Activated CD4-positive, alpha-beta T cell treated with anti-CD3 and anti-CD28 coated beads, Interleukin-10, Interleukin-2, amounts not matched to agents 100 ng/mL and 50 ng/mL, durations not matched to agents 16 hours and 8 hours (primary cell): ENCODE measurements around the gene ICAM5.

Experiments used
- DNase-seq: peaks from one replicate; pipeline ENCODE4 v3.0.0-alpha.2; 2020

Gene ICAM5

DNA sequence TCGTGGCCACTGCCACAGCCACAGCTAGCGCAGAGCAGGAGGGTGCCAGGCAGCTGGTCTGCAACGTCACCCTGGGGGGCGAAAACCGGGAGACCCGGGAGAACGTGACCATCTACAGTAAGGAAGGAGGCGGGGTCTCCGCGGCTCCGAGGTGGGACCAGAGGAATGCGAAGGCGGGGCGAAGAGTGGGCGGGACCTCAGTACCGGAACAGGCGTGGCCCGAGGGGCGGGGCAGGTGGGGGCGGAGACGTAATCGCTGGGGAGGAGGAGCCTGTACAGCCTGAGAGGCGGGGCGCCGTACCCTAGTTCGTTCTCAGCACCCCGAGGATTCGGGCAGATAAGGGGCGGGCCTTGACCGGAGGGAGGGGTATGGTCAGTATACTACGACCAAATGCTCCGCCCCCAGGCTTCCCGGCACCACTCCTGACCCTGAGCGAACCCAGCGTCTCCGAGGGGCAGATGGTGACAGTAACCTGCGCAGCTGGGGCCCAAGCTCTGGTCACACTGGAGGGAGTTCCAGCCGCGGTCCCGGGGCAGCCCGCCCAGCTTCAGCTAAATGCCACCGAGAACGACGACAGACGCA is 2.5 kb downstream of the ICAM5 start:
- peak; percentile 84 for DNase-seq

DNA sequence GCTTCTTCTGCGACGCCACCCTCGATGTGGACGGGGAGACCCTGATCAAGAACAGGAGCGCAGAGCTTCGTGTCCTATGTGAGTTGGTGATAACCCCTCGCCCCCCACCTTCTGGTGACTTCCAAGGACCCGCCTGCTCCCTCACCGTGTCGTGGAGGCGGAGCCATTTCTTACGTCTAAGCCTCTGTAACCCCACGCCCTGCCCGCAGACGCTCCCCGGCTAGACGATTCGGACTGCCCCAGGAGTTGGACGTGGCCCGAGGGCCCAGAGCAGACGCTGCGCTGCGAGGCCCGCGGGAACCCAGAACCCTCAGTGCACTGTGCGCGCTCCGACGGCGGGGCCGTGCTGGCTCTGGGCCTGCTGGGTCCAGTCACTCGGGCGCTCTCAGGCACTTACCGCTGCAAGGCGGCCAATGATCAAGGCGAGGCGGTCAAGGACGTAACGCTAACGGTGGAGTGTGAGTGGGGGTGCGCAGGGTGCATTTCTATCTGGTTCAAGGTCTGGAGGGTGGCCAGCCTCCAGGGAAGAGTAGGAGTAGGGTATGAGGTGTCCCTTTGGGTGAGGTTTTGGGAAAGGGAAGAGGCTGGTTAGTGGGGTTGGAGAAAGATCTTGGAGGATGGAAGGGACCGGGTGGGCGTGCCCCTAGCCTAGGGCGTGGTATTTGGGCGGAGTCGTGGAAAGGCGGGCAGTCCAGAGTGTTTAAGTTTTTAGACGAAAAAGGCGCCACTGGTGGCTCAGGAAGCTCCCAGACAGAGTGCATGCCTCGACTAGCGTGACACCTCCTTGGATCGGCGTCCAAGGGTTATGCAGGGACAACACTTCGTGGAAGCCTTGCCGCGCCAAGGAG is 3.3 kb downstream of the ICAM5 start:
- no peak for DNase-seq

DNA sequence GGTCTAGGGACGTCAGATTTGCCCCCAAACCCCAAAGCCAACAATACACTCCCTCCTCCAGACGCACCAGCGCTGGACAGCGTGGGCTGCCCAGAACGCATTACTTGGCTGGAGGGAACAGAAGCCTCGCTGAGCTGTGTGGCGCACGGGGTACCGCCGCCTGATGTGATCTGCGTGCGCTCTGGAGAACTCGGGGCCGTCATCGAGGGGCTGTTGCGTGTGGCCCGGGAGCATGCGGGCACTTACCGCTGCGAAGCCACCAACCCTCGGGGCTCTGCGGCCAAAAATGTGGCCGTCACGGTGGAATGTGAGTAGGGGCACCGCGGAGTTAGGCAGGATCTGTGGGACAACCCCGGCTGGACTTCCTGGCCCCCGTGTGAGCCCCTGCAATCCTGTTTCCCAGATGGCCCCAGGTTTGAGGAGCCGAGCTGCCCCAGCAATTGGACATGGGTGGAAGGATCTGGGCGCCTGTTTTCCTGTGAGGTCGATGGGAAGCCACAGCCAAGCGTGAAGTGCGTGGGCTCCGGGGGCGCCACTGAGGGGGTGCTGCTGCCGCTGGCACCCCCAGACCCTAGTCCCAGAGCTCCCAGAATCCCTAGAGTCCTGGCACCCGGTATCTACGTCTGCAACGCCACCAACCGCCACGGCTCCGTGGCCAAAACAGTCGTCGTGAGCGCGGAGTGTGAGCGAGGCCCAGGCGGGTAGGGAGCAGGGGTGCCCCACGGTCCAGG is 4.0 kb downstream of the ICAM5 start:
- no peak for DNase-seq

DNA sequence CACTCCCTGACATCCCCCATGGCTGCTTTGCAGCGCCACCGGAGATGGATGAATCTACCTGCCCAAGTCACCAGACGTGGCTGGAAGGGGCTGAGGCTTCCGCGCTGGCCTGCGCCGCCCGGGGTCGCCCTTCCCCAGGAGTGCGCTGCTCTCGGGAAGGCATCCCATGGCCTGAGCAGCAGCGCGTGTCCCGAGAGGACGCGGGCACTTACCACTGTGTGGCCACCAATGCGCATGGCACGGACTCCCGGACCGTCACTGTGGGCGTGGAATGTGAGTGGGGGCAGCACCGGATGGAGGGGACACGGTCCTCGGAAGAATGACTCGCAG is 4.6 kb downstream of the ICAM5 start:
- no peak for DNase-seq

DNA sequence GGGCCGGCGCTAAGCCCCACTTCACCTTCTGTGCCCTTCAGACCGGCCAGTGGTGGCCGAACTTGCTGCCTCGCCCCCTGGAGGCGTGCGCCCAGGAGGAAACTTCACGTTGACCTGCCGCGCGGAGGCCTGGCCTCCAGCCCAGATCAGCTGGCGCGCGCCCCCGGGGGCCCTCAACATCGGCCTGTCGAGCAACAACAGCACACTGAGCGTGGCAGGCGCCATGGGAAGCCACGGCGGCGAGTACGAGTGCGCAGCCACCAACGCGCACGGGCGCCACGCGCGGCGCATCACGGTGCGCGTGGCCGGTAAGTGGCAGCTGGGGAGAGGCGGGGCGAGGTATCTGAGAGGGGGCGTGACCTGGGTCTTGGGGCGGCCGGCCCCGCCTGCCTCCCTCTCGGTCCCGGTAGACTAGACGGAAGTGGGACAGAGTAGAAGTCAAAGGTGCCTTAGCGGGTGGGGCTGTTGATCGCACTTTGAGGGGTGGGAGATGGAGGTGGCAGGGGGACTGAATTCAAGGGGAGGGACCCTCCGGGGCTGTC is 5.6 kb downstream of the ICAM5 start:
- peak; percentile 58 for DNase-seq

DNA sequence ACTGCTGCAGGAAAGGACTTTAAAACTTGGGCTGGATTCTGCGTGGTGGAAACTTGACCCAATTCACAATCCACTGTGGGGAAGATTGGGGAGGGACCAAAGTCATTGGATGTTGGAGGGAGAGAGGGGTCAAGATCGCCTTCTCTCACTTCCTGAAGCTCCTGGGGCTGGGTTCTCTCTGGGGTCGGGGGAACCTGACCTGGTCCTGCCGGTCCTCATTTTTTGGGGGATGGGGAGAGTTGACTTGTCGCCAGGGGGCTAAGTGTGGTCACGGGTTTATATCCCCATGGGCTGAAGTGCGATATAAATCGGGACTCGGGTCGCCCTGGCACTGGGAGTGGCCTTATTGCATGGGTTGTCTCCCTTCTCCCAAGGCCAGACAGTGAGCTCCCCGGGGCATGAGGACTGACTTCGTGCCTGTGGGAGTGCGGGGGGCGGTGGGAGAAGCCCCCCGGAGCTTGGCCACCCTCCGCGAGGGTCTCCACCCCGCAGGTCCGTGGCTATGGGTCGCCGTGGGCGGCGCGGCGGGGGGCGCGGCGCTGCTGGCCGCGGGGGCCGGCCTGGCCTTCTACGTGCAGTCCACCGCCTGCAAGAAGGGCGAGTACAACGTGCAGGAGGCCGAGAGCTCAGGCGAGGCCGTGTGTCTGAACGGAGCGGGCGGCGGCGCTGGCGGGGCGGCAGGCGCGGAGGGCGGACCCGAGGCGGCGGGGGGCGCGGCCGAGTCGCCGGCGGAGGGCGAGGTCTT is 6.3 kb downstream of the ICAM5 start:
- no peak for DNase-seq

DNA sequence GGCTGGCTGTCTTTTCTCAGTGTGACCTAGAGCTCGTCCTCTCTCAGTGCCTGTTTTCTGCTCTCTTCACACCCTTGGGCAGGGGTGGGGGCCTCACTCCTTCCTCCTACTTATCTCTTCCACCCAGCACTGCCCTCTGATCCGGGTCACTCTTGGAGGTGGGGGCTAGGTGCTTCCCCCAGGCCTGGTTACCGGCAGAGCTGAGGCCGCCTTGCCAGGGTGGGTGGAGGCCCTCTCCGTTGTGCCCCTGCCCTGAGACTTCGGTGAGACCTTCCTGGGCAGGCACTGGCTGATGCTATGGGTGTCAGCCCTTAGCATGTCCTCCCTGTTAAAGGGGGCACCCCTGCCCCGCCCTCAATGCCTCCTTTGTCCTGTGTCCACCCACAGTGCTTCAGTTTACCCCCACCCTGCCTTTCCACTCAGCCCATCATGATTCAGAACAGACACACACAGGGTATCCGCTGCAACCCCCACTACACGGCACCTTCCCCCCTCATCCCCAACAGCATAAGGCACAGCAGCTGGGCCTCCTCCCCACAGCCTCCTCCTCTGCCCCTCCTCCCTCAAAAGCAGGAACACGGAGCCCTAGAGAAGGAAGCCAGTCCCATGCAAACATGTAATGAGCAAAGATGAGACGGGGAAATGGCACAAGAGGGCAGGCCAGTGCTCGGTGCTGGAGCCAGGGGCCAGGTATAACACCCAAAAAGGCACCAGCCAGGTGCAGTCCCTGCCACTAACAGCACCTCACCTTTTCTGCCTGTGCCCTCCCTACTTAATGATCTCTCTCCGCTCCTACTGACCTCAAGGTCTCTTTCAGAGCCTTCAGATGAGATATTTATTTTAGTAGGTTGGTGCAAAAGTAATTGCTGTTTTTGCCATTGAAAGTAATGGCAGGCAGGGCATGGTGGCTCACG is 10.1 kb downstream of the ICAM5 start:
- no peak for DNase-seq

DNA sequence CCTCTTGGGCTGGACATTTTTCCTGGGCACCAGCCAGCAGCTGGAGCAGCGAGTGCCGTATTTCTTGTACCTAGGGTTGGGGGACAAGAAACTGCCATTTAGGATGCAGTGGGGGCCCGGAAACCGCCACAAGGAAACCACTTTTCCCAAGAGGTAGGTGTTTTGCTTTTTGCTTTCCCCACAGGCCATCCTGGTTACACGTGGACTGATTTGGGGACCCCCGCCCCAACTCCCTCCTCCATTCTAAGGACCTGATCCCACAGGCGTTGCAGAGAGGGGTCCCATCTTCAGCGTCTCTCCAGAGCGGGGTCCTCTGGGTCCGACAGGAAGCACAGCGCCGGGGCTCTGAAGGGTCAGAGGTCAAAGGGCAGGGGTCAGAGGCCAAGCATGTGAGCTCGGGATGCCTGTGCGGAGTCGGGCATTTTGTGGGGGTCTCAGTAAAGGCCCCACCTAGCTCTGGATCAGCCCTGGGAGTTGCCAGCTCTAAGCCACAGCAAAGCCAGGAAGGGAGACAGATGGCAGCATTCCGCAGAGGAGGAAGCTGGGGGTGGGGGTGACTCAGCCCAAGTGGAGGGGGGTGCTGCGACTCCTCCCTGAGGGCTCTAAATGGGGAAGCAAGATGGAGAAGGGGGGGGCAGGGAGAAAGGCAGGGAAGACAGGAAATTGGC is 15.5 kb downstream of the ICAM5 start:
- DNase-seq, result no peak

DNA sequence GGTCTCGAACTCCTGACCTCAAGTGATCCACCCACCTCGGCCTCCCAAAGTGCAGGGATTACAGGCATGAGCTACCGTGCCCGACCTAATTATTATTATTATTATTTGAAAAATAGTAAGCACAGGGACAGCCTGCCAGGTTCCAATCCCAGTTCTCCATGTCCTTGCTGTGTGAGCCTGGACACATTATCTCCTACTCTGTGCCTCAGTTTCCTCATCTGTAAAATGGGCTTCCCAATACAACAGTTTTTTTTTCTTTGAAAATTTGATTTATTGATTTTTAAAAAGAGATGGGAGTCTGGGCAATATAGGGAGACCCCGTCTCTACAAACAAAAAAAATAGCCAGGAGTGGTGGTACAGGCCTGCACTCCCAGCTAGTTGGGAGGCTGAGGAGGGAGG is 16.6 kb downstream of the ICAM5 start:
- DNase-seq, result no peak

DNA sequence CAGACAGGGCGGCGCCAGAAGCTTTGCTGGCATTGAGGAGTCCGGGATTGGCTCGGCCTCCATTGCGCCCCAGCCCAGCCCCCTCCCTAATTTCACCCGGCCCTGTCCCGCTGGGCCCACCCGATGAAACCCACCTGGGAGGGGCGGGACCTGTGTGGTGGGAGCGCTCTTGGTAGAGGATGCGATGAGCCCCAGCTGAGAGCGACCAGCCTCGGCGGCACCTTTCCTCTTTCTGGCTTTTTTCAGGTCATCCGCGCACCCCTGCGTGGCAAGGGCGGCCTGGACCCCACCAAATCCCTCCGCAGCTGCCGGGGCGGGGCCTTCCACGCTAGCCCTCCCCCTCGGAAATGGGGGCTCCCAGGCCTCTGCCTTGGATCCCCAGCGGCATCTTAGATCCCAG is 19.7 kb downstream of the ICAM5 start, which contains the start of gene ZGLP1:
Gene ZGLP1, minus strand, starts transcription at position 393 of the 400 bp plus-strand sequence.
- no peak for DNase-seq

DNA sequence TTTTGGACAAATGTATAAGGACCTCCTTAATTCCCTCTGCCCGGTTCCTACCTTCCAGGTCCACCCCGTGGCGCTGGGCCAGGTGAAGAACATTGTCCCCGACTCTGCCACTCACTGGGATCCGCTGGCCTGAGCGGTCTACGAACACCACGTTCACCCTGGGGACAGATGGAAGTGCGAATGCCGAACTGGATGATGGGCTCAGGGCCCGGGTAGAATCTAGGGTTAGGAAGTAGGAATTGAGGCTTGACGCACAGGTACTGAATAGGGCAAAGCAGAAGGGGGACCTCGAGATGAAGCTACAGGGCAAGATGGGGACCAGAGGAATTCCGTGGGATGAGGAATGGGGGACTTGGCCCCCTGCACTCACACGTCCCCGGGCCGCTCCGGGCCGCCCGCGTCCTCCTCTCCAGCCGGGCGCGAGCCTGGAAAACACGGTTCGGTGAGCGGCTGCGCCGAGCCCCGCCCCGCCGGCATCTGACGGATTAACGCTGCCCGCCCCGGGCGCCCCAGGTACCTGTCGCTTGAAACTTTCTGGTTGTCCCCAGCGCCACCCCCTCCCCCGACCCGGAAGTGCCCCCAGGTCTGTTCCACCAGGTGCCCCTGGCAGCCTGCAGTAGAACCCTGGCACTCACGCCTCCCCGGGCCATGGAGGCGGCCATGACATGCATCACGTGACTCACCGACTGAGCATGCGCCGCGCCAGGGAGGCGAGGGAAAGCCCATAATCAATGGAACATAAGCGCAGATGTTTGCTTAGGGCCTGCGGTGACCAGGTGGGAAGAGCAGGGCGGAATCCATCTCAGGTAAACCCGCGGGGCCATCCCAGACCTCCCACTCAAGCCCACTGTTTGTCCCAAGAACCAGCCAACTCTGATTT is 25.8 kb downstream of the ICAM5 start, which contains the start of gene FDX2:
Gene FDX2, minus strand, starts transcription at position 681 of the 880 bp plus-strand sequence. Its CDS starts 19 bp downstream, at position 662.
- DNase-seq, result peak; percentile 93

DNA sequence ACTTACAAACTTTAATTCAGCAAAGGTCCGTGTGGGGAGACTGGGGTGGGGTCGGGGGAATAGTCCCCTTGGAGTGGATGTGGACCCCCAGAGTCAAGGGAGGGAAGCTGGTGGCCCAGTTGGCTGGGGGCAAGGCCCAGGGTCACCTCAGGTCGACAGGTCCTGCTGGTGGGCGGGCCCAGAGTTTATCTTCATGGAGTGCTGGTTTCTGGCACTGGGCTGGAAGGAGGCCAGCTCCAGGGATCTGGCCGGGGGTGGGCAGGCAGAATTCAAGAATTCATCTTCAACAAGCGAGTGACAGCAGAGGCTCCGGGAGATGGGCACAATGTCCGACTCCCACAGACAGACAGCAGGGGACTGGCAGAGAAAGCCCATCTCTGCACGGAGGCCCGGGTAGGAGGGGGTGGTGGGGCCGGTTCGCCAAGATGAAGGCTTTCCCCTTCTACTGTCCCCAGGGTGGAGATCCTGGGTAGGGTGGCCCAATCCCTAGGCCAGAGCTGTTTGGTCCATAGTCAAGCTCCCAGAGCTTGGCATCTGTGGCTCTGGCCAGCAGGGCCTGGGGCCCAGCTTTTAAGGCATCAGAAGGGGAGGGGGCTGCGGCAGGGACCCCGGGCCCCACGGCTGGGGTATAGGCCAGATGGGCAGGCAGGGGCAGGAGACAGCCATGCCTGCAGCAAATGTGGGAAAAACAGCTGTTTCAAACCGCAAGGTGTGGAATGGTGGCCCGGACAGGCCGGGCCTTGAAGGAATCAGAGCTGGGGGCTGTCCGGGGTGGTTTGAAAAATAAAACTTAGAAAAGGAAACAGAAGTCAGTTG is 26.7 kb downstream of the ICAM5 start:
- no peak for DNase-seq

DNA sequence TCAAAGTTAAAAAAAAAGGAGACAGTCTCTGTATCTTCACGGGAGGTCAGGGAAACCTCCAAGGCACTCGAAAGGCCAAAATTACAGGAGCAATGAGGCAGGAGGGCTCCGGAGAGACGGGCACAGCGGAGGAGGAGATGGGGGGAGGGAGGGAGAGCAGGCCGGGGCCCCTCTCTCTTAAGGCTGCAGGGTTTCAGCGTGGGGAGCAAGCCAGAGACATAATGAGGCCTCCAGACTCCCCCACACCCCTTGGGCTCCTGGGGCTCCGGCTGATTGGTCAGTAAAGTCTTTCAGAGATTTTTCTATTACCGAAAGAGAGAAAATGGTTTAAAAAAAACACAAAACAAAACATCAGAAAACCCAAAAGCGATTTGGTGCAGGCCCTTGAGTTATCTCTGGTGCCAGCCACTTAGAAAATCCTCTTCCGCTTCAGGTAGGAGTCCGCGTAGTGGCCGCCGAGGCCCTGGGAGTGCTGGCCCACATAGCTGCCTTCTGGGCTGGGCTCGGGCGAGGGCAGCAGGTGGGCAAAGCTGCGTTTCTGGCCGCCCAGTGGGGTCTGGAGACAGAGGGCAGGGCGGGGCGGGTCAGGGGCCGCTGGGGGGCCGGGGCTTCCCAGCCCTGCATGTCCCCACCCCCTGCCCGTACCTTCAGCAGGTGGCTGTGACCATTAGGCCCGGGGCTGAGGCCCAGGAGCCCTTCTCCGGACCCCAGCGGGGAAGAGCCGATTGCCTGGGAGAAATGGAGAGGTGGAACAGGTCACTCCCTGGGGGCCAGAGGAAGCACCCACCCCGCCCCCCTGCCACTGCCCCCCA is 27.5 kb downstream of the ICAM5 start:
- DNase-seq, result no peak

DNA sequence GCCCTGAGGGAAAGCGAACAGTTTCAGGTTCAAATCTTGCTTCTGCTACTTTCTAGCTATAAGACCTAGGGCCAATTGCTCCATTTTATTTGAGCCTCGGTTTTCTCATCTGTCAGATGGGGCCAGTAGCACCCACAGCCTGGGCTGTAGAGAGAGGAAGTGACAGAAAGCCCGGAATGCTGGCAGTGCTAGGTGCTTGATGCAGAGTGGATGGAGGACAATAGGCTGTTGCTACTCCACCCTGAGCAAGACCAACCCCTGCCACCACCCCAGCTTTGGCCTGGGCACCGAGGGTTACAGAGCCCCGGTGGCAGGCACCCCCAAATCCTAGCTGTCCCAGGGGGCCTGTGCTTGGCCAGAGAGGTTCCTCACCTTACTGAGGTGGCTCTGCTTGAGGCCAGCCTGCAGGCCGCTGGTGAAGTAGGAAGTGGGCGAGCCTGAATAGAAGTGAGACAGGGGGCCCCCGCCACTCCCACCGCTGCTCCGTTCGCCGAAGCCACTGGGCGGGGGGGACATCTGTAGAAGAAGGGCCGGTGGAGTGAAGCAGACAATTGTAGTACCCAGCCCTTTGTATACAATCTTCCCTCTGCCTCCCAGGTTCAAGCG is 28.2 kb downstream of the ICAM5 start:
- no peak for DNase-seq

DNA sequence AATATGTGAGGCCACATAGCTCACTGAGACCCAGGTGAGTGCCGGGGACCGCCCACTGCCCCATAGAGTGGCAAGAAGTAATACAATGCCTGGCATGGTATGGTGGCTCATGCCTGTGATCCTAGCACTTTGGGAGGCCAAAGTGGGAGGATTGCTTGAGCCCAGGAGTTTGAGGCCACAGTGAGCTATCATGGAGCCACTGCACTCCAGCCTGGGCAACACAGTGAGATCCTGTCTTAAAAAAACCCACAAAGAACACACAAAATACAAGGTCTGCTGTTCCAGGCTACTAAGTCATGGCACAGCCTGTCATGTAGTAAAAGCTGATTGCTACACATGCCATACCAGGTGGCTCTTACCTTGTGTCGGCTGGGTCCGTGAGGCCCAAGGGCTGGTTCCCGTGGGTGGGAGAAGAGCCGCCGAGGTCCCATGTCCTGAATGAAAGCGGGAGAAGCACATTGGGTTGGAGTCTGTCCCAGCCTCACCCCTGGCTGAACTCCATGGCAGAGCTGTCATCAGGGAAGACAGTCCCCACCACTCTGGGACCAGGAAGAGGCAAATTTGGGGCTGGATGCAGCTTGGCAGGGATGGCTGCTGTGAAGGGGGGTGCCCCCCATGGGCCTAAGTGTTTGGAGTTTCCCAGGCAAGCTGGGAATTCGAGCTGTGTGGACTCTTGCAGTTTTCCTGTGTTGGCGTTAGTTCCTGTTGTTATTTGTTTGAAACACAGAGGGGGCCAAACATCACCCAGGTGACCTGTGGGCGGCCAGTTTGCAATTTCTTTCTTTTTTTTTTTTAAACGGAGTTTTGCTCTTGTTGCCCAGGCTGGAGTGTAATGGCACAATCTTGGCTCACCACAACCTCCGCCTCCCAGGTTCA is 29.3 kb downstream of the ICAM5 start:
- no peak for DNase-seq

DNA sequence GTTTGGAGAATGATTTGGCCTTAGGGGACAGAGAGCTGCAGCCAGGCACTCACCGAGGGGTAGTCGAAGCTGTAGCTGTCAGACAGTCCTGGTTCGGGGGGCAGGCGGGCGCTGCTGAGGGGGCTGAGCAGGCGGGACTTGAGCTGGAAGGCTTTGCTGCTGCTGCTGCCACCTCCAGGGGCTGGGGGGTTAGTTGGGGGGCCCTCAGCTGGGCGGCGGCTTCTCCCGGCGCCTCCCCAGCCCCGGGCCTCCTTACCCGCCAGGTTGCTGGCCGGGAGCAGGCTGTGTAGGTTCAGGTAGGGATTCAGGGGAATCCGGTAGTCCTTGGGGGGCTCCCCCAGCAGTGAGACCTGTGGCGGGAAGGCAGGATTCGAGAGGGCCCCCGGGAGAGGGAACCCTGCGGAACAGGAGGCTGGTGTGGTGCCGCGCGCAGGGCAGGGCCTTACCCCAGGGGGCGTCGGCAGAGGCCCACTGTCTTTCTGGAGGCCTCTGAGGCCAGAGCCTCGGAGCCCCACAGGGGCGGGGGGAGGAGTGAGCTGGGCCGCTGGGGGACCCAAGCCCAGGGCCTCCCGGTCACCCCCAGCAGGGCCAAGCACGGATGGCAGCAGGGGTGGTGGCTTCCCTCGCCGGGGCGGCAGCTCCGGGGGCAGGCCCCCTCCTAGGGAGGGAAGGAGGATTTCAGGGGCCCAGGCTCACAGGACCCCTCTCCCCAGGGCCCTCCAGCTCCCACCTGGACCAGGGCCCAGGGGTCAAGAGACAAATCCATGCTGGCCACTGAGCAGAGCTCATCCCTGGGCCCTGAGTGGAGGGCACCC is 31.1 kb downstream of the ICAM5 start:
- DNase-seq, result no peak
